DOHH2 (cell line): ENCODE results near the gene KIDINS220.

ENCODE experiments used
- EZH2phosphoT487 ChIP-seq: fragments of 200-600 bp; sonication (generic); IDR thresholded peaks from 2 replicates; pipeline ENCODE4 v1.6.1; 2017; ENCODE audit warnings: borderline replicate concordance, mild to moderate bottlenecking, antibody characterized with exemption, low read length, moderate library complexity, mixed read lengths
- TF ChIP-seq, protein P1 (sequence below): fragments of 200-600 bp; sonication (generic); IDR thresholded peaks from one replicate; pipeline ENCODE4 v1.5.1; 2014; ENCODE audit warnings: antibody characterized with exemption, mild to moderate bottlenecking, low read depth, low read length; ENCODE audit not compliant: poor library complexity, severe bottlenecking

DNA sequence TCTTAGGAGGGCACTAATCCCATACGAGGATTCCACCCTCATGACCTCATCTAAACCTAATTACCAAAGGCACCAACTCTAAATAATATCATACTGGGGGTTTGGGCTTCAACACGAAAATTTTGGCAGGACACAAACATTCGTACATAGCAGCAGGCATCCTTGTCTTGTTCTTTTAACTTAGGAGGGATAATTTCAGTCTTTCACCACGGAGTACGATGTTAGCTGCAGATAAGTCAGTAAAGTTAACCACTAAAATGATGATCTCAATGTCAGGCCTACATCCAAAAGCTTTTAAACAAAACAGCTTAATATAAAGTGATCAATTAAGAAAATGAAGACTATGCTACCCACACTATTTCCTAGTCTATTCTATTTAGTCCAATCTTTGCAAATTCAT is 80.7 kb downstream of the KIDINS220 start:
- TF ChIP-seq, protein P1, sequence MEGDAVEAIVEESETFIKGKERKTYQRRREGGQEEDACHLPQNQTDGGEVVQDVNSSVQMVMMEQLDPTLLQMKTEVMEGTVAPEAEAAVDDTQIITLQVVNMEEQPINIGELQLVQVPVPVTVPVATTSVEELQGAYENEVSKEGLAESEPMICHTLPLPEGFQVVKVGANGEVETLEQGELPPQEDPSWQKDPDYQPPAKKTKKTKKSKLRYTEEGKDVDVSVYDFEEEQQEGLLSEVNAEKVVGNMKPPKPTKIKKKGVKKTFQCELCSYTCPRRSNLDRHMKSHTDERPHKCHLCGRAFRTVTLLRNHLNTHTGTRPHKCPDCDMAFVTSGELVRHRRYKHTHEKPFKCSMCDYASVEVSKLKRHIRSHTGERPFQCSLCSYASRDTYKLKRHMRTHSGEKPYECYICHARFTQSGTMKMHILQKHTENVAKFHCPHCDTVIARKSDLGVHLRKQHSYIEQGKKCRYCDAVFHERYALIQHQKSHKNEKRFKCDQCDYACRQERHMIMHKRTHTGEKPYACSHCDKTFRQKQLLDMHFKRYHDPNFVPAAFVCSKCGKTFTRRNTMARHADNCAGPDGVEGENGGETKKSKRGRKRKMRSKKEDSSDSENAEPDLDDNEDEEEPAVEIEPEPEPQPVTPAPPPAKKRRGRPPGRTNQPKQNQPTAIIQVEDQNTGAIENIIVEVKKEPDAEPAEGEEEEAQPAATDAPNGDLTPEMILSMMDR, result no peak
- no peak for TF ChIP-seq EZH2phosphoT487
